GM12874 (cell line): ENCODE measurements around the gene EXOSC7.

ENCODE experiments used
- TF ChIP-seq, protein P1 (sequence below): IDR thresholded peaks from 2 replicates; pipeline ENCODE4 v1.5.1; 2011; ENCODE audit warnings: low read depth, mild to moderate bottlenecking, control low read depth, low read length, moderate library complexity; ENCODE audit not compliant: insufficient read depth

EXOSC7 gene

DNA sequence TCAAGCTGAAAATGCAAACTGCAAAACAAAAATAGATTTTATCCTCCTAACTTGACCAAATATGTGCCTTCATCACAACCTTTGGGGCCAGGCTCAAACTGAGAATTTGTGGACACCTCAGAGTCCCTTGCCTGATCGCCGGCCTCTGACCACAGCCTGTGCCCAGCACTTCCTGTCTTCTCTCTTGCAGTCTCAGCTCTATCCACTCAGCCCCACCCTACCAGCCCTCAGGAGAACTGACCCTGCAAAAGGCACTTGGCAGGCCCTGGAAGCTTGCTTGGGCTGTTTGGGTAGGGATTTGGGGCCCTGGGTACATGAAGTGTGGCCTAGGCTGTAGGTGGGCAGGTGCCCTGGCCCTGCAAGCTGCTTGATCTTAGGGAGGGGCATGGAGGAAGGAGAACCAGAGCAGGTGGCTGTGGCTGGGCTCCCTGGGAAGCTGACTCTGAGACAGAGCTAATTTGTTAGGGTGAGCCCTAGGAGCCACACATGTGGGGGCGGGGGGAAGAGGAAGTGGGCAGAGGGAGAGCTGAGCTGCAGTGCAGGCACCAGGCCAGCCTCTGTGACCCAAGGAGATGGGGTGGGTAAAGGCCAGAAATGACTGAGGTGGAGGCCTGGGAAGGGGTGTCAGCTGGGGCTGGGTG is 58.7 kb downstream of the EXOSC7 start:
- TF ChIP-seq, protein P1, sequence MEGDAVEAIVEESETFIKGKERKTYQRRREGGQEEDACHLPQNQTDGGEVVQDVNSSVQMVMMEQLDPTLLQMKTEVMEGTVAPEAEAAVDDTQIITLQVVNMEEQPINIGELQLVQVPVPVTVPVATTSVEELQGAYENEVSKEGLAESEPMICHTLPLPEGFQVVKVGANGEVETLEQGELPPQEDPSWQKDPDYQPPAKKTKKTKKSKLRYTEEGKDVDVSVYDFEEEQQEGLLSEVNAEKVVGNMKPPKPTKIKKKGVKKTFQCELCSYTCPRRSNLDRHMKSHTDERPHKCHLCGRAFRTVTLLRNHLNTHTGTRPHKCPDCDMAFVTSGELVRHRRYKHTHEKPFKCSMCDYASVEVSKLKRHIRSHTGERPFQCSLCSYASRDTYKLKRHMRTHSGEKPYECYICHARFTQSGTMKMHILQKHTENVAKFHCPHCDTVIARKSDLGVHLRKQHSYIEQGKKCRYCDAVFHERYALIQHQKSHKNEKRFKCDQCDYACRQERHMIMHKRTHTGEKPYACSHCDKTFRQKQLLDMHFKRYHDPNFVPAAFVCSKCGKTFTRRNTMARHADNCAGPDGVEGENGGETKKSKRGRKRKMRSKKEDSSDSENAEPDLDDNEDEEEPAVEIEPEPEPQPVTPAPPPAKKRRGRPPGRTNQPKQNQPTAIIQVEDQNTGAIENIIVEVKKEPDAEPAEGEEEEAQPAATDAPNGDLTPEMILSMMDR = no peak

DNA sequence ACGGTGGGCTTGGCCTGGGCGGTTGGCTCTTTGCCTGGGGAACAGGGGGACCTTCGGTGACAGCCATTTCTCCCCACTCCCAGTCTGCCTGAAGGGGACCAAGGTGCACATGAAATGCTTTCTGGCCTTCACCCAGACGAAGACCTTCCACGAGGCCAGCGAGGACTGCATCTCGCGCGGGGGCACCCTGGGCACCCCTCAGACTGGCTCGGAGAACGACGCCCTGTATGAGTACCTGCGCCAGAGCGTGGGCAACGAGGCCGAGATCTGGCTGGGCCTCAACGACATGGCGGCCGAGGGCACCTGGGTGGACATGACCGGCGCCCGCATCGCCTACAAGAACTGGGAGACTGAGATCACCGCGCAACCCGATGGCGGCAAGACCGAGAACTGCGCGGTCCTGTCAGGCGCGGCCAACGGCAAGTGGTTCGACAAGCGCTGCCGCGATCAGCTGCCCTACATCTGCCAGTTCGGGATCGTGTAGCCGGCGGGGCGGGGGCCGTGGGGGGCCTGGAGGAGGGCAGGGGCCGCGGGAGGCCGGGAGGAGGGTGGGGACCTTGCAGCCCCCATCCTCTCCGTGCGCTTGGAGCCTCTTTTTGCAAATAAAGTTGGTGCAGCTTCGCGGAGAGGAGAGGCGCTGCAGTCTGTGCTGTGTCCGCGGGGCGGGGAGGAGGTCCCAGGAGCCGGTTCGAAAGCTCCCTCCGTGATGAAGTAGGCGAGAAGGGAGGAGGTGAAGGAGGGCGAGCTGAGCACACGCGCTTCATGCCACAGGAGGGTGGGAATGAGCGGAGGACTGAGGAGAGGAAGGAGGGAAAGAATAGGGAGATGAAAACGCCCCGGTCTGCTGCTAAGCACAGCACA is 59.6 kb downstream of the EXOSC7 start:
- TF ChIP-seq, protein P1 = no peak

DNA sequence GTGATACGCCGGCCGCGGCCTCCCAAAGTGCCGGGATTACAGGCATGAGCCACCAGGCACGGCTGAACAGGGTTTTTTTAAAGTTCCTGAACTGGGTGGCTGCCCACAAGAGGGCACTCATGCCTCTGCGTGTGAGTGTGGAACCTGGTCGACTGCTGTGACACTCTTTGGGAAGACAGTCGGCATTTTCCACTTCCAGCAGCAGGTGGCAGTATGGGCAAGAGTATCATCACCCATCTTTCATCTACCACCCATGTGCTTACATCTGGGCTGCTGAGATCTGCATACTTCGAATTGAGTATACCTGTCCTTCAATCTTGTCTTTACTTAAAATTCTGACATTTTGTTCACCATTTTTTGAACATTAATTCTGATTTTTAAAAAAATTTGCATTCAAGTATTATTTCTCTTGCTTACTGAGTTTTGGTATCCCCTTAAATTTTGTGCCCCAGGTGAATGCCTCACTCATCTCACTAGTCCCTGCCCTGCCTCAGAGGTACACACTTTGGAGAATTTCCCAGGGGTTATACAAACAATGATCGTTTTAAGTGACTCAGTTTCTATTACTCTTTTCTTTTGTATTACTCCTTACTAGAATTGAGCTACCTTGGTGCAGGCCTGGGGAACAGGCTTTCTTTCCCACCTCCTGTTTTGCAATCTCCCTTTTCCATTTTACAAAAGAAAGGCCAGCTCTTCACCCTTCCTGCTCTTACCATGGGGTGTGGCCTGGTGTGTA is 61.8 kb downstream of the EXOSC7 start:
- TF ChIP-seq, protein P1 = peak; percentile 90

GRCh38 chr3:45041666-45042065 is 65.6 kb downstream of the EXOSC7 start:
- TF ChIP-seq, protein P1 = no peak

GRCh38 chr3:45042162-45042561 is 66.1 kb downstream of the EXOSC7 start:
- TF ChIP-seq, protein P1 = no peak

GRCh38 chr3:45043728-45044299 is 67.8 kb downstream of the EXOSC7 start:
- TF ChIP-seq, protein P1 = no peak

DNA sequence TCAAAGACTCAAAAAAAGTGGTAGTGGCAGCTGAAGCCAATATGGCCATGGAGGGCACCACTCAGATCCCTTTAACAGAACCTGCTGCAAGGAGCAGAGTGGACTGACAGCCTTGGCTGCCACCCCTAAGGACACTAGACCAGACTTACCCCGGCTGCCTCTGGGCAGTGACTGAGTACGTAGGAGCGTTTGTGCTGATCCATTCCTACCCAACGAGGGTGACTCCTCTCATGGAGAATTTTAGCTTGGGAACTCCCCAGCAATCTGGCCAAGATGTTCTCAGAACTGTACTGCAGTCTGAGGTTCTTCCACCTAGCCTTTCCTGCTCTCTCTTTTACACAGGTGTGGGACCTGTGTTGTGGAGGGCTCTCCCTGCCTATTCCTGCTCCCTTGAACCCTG is 72.2 kb downstream of the EXOSC7 start:
- TF ChIP-seq, protein P1 = no peak
